NB4 (cell line): ENCODE data around the gene LIX1.

Experiments used
- DNase-seq: peaks from one replicate; pipeline ENCODE4 v3.0.0; 2010; ENCODE audit warnings: low read depth
- H3K4me3 ChIP-seq: one replicate; pipeline ENCODE4 v1.5.1; 2011; ENCODE audit warnings: mild to moderate bottlenecking, low read depth, low read length, moderate library complexity
- CTCF ChIP-seq: IDR thresholded peaks from one replicate; pipeline ENCODE4 v1.5.1; 2012; ENCODE audit warnings: low read depth, low read length
- MAX ChIP-seq: IDR thresholded peaks from 2 replicates; pipeline ENCODE4 v1.6.1; 2011; ENCODE audit warnings: low read depth, low read length
- MYC ChIP-seq: IDR thresholded peaks from 2 replicates; pipeline ENCODE4 v1.6.1; 2011; ENCODE audit warnings: low read depth, low read length
- POLR2A ChIP-seq: IDR thresholded peaks from 2 replicates; pipeline ENCODE4 v1.6.1; 2011; ENCODE audit warnings: mild to moderate bottlenecking; ENCODE audit not compliant: insufficient read length; ENCODE audit errors: extremely low read depth

The LIX1 gene

GRCh38 chr5:97074859-97075489 lies 67.4 kb downstream of the LIX1 start:
- no peak for DNase-seq
- no peak overlapping the region for H3K4me3 ChIP-seq
- TF ChIP-seq MYC (no peak), MAX (no peak), POLR2A (no peak), CTCF (no peak)

- TF ChIP-seq MAX, result no peak
- TF ChIP-seq CTCF, result no peak
- TF ChIP-seq POLR2A, result no peak
- no peak for TF ChIP-seq MYC
- no peak overlapping the region for H3K4me3 ChIP-seq
- DNase-seq, result no peak
Measured at GRCh38 chr5:97073420-97073819, 69.0 kb downstream of the LIX1 start.

DNA sequence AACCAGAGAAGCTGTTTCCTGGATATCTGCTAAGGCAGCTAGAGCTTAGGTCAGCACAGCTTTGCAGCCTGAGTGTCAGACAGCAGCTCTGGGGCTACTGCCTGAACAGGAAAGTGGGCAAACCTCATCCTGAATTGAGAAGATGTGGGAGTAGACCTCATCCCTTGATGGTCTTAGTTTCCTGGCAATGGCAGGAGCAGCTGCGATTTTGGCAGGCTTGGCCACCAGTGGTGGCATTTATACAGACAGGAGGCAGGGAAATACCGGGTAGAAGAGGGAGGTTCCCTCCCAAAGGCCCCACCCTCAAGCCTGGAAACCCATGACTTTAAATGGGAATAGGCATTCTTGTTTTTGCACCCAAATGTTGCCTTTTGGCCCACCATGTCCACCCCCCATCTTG lies 69.7 kb downstream of the LIX1 start:
- H3K4me3 ChIP-seq, result no peak overlapping the region
- TF ChIP-seq CTCF (no peak), POLR2A (no peak), MYC (no peak), MAX (no peak)
- no peak for DNase-seq

DNA sequence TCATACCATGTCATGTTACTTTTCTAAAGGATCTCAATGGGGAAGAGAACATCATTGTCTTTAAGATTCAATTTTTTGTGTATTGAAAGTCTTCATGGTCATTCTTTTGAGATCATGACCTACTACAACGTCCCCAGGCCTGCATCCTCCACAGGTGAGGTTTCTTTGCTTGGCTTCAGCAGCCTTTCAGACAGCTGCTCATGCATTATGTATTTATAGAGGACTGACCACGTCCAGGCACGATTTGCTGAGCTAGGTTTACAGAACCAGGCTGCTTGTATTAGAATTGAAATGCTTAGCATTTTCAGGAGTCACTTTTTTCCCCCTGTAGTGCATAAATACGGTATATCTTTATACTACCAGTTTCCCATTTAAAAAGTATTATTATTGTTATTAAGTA lies 70.4 kb downstream of the LIX1 start:
- H3K4me3 ChIP-seq, result no peak overlapping the region
- no peak for TF ChIP-seq MAX
- no peak for TF ChIP-seq MYC
- no peak for TF ChIP-seq POLR2A
- no peak for DNase-seq

- no peak for DNase-seq
- H3K4me3 ChIP-seq, result no peak overlapping the region
- no peak for TF ChIP-seq MAX
Measured at GRCh38 chr5:97071101-97071500, 71.3 kb downstream of the LIX1 start.

GRCh38 chr5:97070234-97070633 lies 72.2 kb downstream of the LIX1 start:
- no peak overlapping the region for H3K4me3 ChIP-seq
- no peak for TF ChIP-seq POLR2A
- TF ChIP-seq MYC, result no peak
- TF ChIP-seq MAX, result no peak
- TF ChIP-seq CTCF, result no peak
- DNase-seq, result no peak

GRCh38 chr5:97067296-97067850 lies 75.0 kb downstream of the LIX1 start:
- DNase-seq, result no peak
- no peak overlapping the region for H3K4me3 ChIP-seq
- TF ChIP-seq MYC (no peak), POLR2A (no peak), MAX (no peak), CTCF (no peak)
